Spleen (tissue), 7 donors: Measurements from ENCODE around the gene DPY30.

ENCODE experiments used
- CTCF ChIP-seq, 11 experiments: fragments of 200-600 bp in 7 of 11; fragments of 450-650 bp in 4 of 11; sonication (generic) in 4 of 11; IDR thresholded peaks in 8 of 11; conservative IDR thresholded peaks in 3 of 11; 1 replicate in 7 of 11; 2 replicates in 4 of 11; pipeline versions ENCODE4 v1.4.0 to v1.8.0; 2016 to 2021; ENCODE audit warnings: antibody characterized with exemption in 11 of 11, inconsistent platforms in 4 of 11, mild to moderate bottlenecking in 1 of 11
- POLR2A ChIP-seq, 3 donors: fragments of 450-650 bp; IDR thresholded peaks; one replicate each; pipeline ENCODE4 v1.5.1; 2017; ENCODE audit warnings: antibody characterized with exemption in 3 of 3, mild to moderate bottlenecking in 1 of 3
- POLR2AphosphoS5 ChIP-seq, 3 donors: sonication (generic); formaldehyde crosslinking; IDR thresholded peaks; one replicate each; pipeline ENCODE4 v1.5.1; 2017; ENCODE audit warnings: antibody characterized with exemption in 3 of 3
- donor health status: DM: no; HTN: no; CAD: no; lungs with moderate emphysema.
- donor health status: DM: no; HTN: no; CAD: no.
- donor health status: DM: no; HTN: no; CAD: no.

GRCh38 chr2:31996571-31997150 lies 42.9 kb downstream of the DPY30 start:
- TF ChIP-seq CTCF (IDR thresholded peaks at IDR 0.05 in 8 of 11, conservative IDR thresholded peaks at IDR 0.05 in 3 of 11) = no peak
- no peak for TF ChIP-seq POLR2AphosphoS5 (IDR thresholded peaks at IDR 0.05)
- TF ChIP-seq POLR2A (IDR thresholded peaks at IDR 0.05) = no peak
